GM19035 (cell line): ENCODE measurements around the gene ZNHIT2.

Experiments
- ATAC-seq: cut with Tn5 transposase; IDR thresholded peaks from one replicate; pipeline ENCODE4 v1.9.1; 2021; ENCODE audit not compliant: unreplicated experiment

ZNHIT2 gene

GRCh38 chr11:65107078-65107477 is 10.4 kb downstream of the ZNHIT2 start:
- ATAC-seq, result no peak

- ATAC-seq, result no peak
These were observed 12.9 kb downstream of the ZNHIT2 start for GRCh38 chr11:65104628-65105027.

- ATAC-seq, result no peak
These were observed 14.0 kb downstream of the ZNHIT2 start for GRCh38 chr11:65103476-65103875.

- no peak for ATAC-seq
These were observed 15.1 kb downstream of the ZNHIT2 start for GRCh38 chr11:65102142-65103095.

GRCh38 chr11:65100674-65101350 is 16.7 kb downstream of the ZNHIT2 start:
- no peak for ATAC-seq

GRCh38 chr11:65096926-65097325 is 20.6 kb downstream of the ZNHIT2 start:
- no peak for ATAC-seq

- peak; percentile 82 for ATAC-seq
These were observed 21.3 kb downstream of the ZNHIT2 start, which contains the start of gene VPS51 for GRCh38 chr11:65095974-65096806. TSS of gene VPS51 (plus strand) at chr11:65096214. CDS start at chr11:65096251, 37 bp downstream.

GRCh38 chr11:65095427-65095826 is 22.1 kb downstream of the ZNHIT2 start:
- ATAC-seq, result no peak

GRCh38 chr11:65090628-65091027 is 26.9 kb downstream of the ZNHIT2 start:
- no peak for ATAC-seq

- no peak for ATAC-seq
These were observed 27.9 kb downstream of the ZNHIT2 start for GRCh38 chr11:65089621-65090020.

GRCh38 chr11:65087827-65088226 is 29.7 kb downstream of the ZNHIT2 start:
- ATAC-seq, result no peak

- ATAC-seq, result no peak
These were observed 30.3 kb downstream of the ZNHIT2 start for GRCh38 chr11:65087216-65087615.

GRCh38 chr11:65086809-65087208 is 30.7 kb downstream of the ZNHIT2 start:
- no peak for ATAC-seq

- ATAC-seq, result no peak
These were observed 32.1 kb downstream of the ZNHIT2 start for GRCh38 chr11:65085446-65085845.

- ATAC-seq, result peak; percentile 6
These were observed 32.7 kb downstream of the ZNHIT2 start for GRCh38 chr11:65084598-65085375.

GRCh38 chr11:65083834-65084597 is 33.5 kb downstream of the ZNHIT2 start, which contains the start of the genes CDCA5 and ZFPL1:
TSS of gene CDCA5 (minus strand) at chr11:65084040. CDS start at chr11:65083978, 62 bp downstream.
TSS of gene ZFPL1 (plus strand) at chr11:65084222. CDS start at chr11:65084699, 477 bp downstream.
- ATAC-seq, result peak; percentile 88

- peak; percentile 18 for ATAC-seq
These were observed 34.2 kb downstream of the ZNHIT2 start for GRCh38 chr11:65083134-65083833.

GRCh38 chr11:65078786-65079342 is 38.6 kb downstream of the ZNHIT2 start:
- ATAC-seq, result no peak
